ENCODE data around the gene MITF. TPM values are rescaled to one million over a fixed set of nuclear protein-coding genes. Genes with fewer than 3 reads are reported as not detected.

The MITF gene
- total and polyA plus RNA-seq, 2 experiments from 2014 or later = 73.2 to 99.9 TPM

DNA sequence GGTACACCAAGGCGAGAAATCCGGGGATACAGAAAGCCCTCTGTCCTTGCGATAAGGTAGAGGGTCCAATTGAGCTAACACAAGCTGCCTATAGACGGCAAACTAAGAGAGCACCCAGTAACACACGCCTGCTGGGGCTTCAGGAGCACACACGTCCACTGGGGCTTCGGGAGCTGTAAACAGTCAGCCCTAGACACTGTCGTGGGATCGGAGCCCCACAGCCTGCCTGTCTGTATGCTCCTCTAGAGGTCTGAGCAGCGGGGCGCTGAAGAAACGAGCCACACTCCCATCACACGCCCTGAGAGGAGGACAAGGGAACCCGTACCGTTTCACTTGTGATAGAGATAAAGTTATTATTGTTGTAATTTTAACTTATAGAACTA is 260.8 kb downstream of the MITF start:
- no peak overlapping the region for H3K27ac ChIP-seq
- H3K4me3 ChIP-seq = no peak overlapping the region
- no peaks in the 10 kb centered on the region for H3K36me3 ChIP-seq
- no peaks in the 10 kb centered on the region for H3K27me3 ChIP-seq
- TF ChIP-seq, protein P1, sequence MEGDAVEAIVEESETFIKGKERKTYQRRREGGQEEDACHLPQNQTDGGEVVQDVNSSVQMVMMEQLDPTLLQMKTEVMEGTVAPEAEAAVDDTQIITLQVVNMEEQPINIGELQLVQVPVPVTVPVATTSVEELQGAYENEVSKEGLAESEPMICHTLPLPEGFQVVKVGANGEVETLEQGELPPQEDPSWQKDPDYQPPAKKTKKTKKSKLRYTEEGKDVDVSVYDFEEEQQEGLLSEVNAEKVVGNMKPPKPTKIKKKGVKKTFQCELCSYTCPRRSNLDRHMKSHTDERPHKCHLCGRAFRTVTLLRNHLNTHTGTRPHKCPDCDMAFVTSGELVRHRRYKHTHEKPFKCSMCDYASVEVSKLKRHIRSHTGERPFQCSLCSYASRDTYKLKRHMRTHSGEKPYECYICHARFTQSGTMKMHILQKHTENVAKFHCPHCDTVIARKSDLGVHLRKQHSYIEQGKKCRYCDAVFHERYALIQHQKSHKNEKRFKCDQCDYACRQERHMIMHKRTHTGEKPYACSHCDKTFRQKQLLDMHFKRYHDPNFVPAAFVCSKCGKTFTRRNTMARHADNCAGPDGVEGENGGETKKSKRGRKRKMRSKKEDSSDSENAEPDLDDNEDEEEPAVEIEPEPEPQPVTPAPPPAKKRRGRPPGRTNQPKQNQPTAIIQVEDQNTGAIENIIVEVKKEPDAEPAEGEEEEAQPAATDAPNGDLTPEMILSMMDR (IDR thresholded peaks at IDR 0.05; ENCODE audit: low read depth, low read length) = no peak
- DNase-seq (ENCODE audit: low read depth in 1 of 2, low spot score in 1 of 2) = no peak
- H3K9me3 ChIP-seq (ENCODE audit: low read depth) = no peaks in the 10 kb centered on the region
- H3K4me1 ChIP-seq (ENCODE audit: low read depth) = no peaks in the 10 kb centered on the region

DNA sequence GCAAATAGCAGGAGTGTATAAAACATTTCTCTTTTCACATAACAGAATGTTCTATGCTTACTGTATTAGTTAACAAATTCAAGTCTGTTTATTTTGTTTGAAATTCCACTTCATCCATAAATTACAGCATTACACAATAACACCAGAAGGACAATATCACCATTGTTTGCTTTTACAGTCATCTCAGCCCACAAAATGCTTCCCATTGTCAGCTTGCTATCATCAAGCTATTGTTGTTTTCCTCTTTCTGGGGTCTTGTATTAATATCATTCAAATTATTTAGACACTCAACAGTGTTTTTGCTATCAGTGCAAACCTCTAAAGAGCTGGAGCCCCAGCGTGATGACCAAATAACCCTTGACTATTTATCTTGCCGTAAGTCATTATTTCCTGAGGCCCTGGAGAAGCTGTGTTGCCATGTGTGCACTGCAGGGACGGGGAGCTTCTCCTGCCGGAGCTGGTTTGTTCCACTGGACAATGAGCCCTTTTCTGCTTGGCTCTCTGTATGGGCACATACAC is 261.4 kb downstream of the MITF start:
- no peaks in the 10 kb centered on the region for H3K36me3 ChIP-seq
- H3K27ac ChIP-seq = no peak overlapping the region
- peak in 1 of 2 donors; percentile 39 for DNase-seq (ENCODE audit: low read depth in 1 of 2, low spot score in 1 of 2)
- no peak overlapping the region for H3K4me3 ChIP-seq
- no peaks in the 10 kb centered on the region for H3K27me3 ChIP-seq
- no peaks in the 10 kb centered on the region for H3K4me1 ChIP-seq (ENCODE audit: low read depth)
- TF ChIP-seq, protein P1 (IDR thresholded peaks at IDR 0.05; ENCODE audit: low read depth, low read length) = no peak
- no peaks in the 10 kb centered on the region for H3K9me3 ChIP-seq (ENCODE audit: low read depth)

DNA sequence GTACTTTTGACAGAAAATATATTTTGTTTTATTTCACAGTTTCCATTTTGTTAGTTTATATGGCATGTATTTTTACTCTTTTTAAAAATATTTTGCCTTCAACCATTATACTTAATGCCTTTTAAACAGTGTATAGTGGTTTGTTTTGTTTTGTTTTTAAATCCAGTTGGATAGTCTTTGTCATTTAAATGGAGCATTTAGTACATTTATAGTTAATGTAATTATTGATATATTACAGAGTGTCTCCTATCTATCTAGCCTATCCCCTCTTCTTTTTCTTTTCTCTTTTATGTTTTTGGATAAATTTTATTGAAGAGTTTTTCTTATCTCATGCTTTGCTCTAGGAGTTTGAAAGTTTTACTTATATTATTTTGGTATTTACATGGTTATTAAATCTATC is 263.9 kb downstream of the MITF start:
- Histone ChIP-seq H3K9me3 (ENCODE audit: low read depth) (no peaks in the 10 kb centered on the region), H3K4me3 (no peak overlapping the region), H3K4me1 (ENCODE audit: low read depth) (no peaks in the 10 kb centered on the region), H3K27ac (no peak overlapping the region), H3K36me3 (no peaks in the 10 kb centered on the region), H3K27me3 (no peaks in the 10 kb centered on the region)
- TF ChIP-seq, protein P1 (IDR thresholded peaks at IDR 0.05; ENCODE audit: low read depth, low read length) = no peak
- DNase-seq (ENCODE audit: low read depth in 1 of 2, low spot score in 1 of 2) = no peak

DNA sequence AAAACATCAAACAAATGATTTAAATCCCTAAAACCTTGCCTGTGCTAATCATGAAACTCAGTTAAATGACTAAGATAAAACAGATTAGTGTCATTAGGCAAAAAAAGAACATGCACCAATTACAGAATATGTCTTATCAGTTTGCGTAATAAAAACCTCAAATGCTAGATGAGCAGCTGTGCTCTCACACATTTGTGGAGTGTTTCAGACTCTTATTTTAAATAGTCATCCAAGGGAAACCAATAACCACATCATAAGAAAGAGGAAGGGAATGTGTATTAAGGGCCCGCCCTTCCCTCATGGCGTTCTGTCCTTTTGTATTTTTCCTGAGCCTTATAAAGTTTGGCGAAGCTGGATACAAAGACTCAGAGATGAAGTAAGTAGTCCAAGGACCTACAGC is 266.8 kb downstream of the MITF start:
- TF ChIP-seq, protein P1 (IDR thresholded peaks at IDR 0.05; ENCODE audit: low read depth, low read length) = no peak
- DNase-seq (ENCODE audit: low read depth in 1 of 2, low spot score in 1 of 2) = peak in 1 of 2 donors; percentile 32
- Histone ChIP-seq H3K4me3 (no peak overlapping the region), H3K27me3 (no peaks in the 10 kb centered on the region), H3K9me3 (ENCODE audit: low read depth) (no peaks in the 10 kb centered on the region), H3K27ac (no peak overlapping the region), H3K36me3 (no peaks in the 10 kb centered on the region), H3K4me1 (ENCODE audit: low read depth) (no peaks in the 10 kb centered on the region)

DNA sequence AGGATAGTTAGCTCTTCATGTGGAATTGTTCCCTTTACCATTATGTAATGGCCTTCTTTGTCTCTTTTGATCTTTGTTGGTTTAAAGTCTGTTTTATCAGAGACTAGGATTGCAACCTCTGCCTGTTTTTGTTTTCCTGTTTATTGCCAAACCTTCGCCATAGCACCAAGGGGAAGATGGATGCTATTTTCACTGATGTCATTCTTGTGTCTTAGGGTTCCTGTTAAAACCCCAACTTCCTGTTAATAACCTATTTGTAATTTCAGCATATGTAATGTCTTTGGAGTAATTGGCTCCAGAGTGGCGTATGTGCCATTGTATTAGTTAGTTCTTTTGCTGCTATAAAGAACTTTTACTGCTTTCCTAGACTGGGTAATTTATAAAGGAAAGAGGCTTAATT is 271.1 kb downstream of the MITF start:
- H3K27ac ChIP-seq = no peak overlapping the region
- DNase-seq (ENCODE audit: low read depth in 1 of 2, low spot score in 1 of 2) = no peak

More for the DNA sequence above, 271.1 kb downstream of the MITF start:
- H3K4me3 ChIP-seq = no peak overlapping the region
- no peaks in the 10 kb centered on the region for H3K36me3 ChIP-seq
- no peaks in the 10 kb centered on the region for H3K4me1 ChIP-seq (ENCODE audit: low read depth)
- H3K27me3 ChIP-seq = no peaks in the 10 kb centered on the region
- TF ChIP-seq, protein P1 (IDR thresholded peaks at IDR 0.05; ENCODE audit: low read depth, low read length) = no peak
- no peaks in the 10 kb centered on the region for H3K9me3 ChIP-seq (ENCODE audit: low read depth)

All from cardiac muscle cell (in vitro differentiated cells and primary cell).